ENCODE results near the gene SIDT2.

SIDT2 gene

GRCh38 chr11:117189941-117190544, 11.5 kb downstream of the SIDT2 start:
- no peak for DNase-seq

GRCh38 chr11:117191680-117192400, 13.3 kb downstream of the SIDT2 start:
- no peak for DNase-seq

- DNase-seq: no peak
Measured at GRCh38 chr11:117192401-117192875, 13.9 kb downstream of the SIDT2 start.

DNA sequence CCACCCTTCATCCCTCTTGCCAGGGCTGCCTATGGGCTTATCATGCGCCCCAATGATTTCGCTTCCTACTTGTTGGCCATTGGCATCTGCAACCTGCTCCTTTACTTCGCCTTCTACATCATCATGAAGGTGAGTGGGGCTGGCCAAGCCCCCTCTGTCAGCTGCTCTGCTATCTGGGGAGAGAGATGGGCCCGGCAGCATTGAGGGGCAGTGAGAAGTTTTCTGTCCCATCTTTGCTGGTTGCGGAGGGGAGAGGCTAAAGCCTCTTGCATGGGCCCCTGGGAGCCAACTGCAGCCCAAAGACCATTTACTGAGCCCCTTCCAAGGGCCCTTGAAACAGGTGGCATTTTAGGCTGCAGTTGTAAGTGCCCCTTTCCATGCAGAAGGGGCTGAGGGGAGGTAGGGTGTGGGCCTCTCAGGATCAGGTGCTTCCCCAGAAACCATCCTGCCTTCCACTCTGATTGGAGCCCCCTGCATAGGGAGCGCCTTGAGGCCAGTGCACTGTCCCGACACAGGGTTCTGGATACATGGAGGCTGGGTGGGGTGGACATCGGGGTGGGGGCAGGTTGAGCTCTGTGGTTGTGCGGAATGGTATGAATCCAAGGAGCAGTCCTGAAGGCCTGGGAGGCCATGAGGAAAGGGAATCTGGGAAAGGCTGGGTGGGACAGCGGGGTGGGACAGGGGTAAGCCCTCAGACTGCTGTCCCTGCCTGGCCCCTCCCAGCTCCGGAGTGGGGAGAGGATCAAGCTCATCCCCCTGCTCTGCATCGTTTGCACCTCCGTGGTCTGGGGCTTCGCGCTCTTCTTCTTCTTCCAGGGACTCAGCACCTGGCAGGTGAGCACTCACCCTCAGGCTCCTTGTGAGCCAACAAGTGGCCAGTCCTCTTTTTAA, 14.8 kb downstream of the SIDT2 start:
- DNase-seq: no peak

GRCh38 chr11:117194267-117194666, 15.7 kb downstream of the SIDT2 start:
- no peak for DNase-seq

DNA sequence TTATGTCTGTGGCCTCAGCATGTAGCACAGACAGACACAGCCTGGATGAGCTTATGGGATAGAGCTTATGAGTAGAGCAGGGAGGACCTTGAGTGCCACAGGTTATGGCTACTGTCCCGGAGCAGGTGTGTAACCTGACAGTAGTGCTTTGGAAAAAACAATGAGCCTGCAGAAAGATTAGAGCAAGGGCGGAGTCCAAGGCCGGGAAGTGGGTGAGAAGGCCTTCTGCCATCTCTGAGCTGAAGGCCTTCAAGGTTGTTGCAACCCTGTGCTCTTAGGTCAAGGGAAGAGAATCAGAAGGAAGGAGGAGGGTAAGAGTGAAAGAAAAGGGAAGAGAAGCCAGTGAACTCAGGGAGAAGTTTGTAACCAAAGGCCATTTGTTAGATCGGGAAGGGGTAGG, 16.7 kb downstream of the SIDT2 start:
- no peak for DNase-seq

DNA sequence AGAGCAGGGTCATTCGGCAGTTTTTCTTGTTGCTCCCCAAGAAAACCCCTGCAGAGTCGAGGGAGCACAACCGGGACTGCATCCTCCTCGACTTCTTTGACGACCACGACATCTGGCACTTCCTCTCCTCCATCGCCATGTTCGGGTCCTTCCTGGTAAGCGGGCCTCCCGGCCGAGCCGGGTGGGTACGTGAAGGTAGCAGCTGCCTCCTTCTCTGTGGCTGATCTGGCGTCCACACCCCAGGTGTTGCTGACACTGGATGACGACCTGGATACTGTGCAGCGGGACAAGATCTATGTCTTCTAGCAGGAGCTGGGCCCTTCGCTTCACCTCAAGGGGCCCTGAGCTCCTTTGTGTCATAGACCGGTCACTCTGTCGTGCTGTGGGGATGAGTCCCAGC, 17.2 kb downstream of the SIDT2 start:
- no peak for DNase-seq

GRCh38 chr11:117197006-117197405, 18.5 kb downstream of the SIDT2 start:
- no peak for DNase-seq

DNA sequence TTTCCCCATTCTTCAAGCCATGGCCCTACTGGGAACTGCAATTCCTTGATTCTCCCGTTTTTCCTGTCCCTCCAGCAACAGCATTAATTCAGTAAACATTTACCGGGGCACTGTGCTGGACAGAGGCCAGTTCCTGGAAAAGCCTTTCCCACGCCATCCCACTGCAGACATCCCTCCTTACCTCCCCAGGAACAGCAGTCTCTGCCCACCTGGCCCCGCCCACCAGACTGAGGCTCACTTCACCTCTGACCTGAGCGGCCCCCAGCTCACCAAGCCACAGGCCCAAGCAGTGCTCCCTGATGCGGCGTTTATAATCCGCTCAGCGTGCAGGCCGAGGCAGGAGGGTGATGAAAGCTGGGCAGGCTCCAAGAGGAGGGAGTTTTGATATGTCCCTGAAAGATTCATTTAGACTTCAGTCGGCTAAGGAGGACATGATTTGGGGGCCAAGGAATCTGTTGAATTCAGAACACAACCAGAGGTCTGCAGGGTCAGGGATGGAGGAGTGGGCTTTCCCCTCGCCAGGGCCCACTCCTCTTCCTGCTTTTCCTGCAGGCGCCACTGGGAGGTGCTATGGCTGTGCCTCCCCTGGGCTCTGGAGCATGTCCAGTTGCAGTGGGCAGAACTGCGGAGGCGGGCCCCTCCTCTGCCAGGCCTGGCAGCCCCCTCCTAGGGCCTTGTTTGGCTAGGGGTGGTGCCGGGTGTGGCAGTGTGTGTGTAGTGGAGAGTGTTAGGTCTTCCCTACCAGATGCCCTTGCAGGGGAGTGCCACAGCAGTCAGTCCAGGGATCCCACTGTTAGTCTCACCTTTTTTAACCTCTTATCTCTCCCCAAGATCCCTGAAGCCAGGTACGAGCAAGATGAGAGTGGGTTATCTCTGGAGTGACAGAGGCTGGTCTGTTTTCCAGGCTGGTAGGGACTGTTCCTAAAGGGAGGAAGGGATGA, 19.2 kb downstream of the SIDT2 start:
- DNase-seq: no peak

GRCh38 chr11:117198613-117199012, 20.1 kb downstream of the SIDT2 start:
- no peak for DNase-seq

DNA sequence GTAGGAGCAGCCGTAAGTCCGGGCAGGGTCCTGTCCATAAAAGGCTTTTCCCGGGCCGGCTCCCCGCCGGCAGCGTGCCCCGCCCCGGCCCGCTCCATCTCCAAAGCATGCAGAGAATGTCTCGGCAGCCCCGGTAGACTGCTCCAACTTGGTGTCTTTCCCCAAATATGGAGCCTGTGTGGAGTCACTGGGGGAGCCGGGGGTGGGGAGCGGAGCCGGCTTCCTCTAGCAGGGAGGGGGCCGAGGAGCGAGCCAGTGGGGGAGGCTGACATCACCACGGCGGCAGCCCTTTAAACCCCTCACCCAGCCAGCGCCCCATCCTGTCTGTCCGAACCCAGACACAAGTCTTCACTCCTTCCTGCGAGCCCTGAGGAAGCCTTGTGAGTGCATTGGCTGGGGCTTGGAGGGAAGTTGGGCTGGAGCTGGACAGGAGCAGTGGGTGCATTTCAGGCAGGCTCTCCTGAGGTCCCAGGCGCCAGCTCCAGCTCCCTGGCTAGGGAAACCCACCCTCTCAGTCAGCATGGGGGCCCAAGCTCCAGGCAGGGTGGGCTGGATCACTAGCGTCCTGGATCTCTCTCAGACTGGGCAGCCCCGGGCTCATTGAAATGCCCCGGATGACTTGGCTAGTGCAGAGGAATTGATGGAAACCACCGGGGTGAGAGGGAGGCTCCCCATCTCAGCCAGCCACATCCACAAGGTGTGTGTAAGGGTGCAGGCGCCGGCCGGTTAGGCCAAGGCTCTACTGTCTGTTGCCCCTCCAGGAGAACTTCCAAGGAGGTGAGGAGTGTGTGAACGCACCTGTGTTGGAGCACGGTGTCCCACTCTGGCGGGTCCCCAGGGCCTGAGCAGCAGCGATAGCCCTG, 20.7 kb downstream of the SIDT2 start, which contains the start of gene TAGLN:
Gene TAGLN, plus strand, starts transcription at position 318 of the 863 bp plus-strand sequence. CDS start 3,644 bp downstream, outside the sequence.
- no peak for DNase-seq

DNA sequence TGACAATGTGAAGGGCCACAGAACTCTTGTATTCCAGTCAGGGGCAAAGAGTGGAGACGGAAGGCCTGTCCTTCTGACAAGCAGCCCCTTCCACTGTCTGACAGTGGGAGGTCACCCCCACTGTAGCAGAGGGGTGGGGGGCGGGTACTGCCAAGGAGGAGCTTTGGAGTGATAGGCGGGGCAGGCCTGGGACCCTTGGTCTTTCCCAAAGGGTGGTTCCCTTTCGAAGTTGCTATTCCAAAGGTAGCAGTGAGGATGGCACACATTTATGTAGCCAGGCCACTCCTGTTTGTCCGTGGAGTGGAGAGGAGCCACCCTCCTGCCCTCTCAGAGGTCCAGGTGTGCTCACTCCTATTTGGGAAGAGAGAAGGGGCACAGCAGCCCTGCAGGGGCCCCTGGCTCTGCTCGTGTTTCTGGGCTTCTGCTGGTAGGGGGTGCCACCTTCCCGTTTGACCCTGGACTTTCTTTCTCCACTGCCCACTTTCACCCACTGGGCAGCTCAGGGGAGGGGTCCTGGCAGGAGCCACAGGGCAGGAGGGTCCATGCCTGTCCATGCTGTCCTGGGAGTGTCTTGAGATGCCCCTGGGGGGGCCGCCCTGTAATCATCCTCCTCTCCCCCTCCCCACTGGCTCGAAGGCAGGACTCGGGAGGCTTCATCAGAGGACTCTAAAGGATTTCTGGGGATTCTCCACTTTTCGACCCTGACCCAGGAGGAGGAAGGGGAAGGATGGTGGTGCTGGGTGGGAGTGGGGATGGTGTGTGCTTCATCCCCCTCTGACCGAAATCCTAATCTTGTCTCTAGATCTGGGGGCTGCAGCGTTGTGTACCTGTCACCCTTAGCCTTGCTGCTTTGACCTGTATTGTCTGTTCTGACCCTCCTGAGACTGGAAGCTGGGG, 21.6 kb downstream of the SIDT2 start:
- no peak for DNase-seq

- no peak for DNase-seq
Measured at GRCh38 chr11:117200813-117201657, 22.5 kb downstream of the SIDT2 start.

DNA sequence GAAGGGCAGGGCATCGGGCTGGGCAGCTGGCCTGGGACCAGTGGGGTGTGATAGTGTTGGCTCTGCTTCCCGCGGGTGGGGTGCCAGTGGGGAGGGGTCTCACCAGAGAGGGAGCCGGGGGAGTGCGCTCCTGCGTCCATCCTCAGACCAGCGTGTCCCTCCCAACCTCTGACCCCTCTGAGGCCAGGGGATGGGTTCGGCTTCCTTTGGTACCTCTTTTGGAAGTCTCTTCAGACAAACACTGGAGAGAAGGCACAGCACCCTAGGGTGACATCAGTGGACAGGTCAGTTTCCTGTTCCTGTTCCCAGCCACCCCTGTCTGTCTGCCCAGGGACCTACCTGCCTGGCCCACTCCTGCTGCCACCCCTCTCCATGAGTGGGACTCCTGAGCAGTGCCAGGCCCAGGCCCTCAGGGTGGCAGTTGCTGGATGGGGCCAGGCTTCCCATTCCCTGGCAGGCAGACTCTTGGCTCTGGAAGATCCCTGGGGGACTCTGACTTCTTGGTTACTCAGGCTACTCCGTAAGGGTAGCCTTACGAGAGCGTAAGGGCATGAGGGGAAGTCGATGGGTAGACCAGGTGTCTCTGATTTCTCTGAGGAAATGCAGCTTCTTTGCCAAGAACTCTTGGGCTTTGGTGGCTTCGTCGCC, 23.2 kb downstream of the SIDT2 start:
- no peak for DNase-seq

DNA sequence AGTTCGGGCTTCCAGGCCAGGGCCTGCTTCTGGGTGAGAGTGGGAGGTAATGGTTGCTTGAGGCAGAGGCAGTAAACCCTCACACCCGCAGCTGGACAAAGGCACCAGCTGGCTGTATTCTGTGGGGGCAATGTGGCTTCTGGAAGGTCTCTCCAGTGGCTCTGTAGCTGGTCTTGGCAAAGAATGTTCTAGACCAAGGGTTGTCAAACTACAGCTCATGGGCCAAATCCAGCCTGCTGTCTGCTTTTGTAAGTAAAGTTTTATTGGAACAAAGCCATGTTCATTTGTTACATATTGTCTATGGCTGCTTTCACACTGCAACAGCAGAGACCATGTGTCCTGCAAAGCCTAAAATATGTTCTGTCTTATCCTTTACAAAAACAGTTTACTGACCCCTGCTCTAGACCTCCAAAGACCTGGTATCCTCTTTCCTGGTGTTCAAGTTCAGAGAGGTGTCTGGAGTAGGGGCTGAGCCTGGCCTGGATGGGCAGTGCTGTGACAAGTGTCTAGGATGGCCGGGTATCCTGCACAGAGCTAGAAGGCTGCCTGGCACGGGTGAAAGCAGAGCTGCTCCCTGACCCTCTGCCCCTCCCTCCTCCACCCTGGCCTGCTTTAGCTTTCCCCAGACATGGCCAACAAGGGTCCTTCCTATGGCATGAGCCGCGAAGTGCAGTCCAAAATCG, 24.0 kb downstream of the SIDT2 start:
- no peak for DNase-seq

- no peak for DNase-seq
Measured at GRCh38 chr11:117203069-117203407, 24.5 kb downstream of the SIDT2 start.

DNA sequence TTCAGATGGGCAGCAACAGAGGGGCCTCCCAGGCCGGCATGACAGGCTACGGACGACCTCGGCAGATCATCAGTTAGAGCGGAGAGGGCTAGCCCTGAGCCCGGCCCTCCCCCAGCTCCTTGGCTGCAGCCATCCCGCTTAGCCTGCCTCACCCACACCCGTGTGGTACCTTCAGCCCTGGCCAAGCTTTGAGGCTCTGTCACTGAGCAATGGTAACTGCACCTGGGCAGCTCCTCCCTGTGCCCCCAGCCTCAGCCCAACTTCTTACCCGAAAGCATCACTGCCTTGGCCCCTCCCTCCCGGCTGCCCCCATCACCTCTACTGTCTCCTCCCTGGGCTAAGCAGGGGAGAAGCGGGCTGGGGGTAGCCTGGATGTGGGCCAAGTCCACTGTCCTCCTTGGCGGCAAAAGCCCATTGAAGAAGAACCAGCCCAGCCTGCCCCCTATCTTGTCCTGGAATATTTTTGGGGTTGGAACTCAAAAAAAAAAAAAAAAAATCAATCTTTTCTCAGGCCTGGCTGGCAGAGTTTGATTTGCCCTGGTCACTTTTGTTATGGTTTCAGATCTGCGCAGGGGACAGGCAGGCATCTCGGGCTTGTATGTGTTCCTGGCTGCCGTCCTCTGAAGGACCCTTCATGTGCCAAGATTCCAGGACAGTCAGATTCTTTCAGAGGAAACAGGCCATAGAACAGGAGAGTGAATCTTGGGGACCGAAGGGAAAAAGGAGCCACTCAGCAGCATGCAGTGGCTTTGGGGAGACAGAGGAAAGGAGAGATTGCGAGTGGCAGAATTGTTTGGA, 25.9 kb downstream of the SIDT2 start:
- no peak for DNase-seq

Measured in NCI-H1048 (cell line).